Body of pancreas (tissue), 4 donors: ENCODE data around the gene ADA.

Source experiments
- CTCF ChIP-seq, 7 experiments: fragments of 450-650 bp in 4 of 7; fragments of 200-600 bp in 3 of 7; sonication (generic) in 3 of 7; IDR thresholded peaks; one replicate each; pipeline ENCODE4 v1.5.1; 2016 to 2019; ENCODE audit warnings: antibody characterized with exemption in 7 of 7
- POLR2A ChIP-seq, 3 donors: fragments of 450-650 bp; IDR thresholded peaks; one replicate each; pipeline ENCODE4 v1.6.1; 2016; ENCODE audit warnings: antibody characterized with exemption in 3 of 3, mild to moderate bottlenecking in 2 of 3

GRCh38 chr20:44694159-44694558, 42.7 kb upstream of the ADA start:
- TF ChIP-seq CTCF (IDR thresholded peaks at IDR 0.05): no peak
- TF ChIP-seq POLR2A (IDR thresholded peaks at IDR 0.05): no peak
